ENCODE measurements around the gene AGMO.
"Not testable (repeated sequence)": the region's sequence is repeated elsewhere in the genome, so short reads cannot be mapped to it uniquely, and the experiment has no call there.

Gene AGMO

GRCh38 chr7:15306296-15306695 is 255.5 kb downstream of the AGMO start:
- no peak for DNase-seq

- DNase-seq = no peak
Observed at GRCh38 chr7:15305002-15305600, 256.7 kb downstream of the AGMO start.

GRCh38 chr7:15303357-15303756 is 258.5 kb downstream of the AGMO start:
- DNase-seq = no peak

GRCh38 chr7:15300986-15301385 is 260.8 kb downstream of the AGMO start:
- not testable (repeated sequence) for DNase-seq

GRCh38 chr7:15292138-15292537 is 269.7 kb downstream of the AGMO start:
- no peak for DNase-seq

- DNase-seq = no peak
Observed at GRCh38 chr7:15291699-15292098, 270.1 kb downstream of the AGMO start.

- no peak for DNase-seq
Observed at GRCh38 chr7:15288741-15289140, 273.1 kb downstream of the AGMO start.

- DNase-seq = no peak
Observed at GRCh38 chr7:15284396-15284795, 277.4 kb downstream of the AGMO start.

- DNase-seq = no peak
Observed at GRCh38 chr7:15280078-15280733, 281.6 kb downstream of the AGMO start.

- no peak for DNase-seq
Observed at GRCh38 chr7:15279640-15280039, 282.2 kb downstream of the AGMO start.

- no peak for DNase-seq
Observed at GRCh38 chr7:15257689-15258088, 304.1 kb downstream of the AGMO start.

GRCh38 chr7:15252181-15252580 is 309.6 kb downstream of the AGMO start:
- no peak for DNase-seq

- no peak for DNase-seq
Observed at GRCh38 chr7:15248514-15248913, 313.3 kb downstream of the AGMO start.

GRCh38 chr7:15245831-15246230 is 316.0 kb downstream of the AGMO start:
- no peak for DNase-seq

- DNase-seq = no peak
Observed at GRCh38 chr7:15239801-15240200, 322.0 kb downstream of the AGMO start.

- DNase-seq = no peak
Observed at GRCh38 chr7:15236952-15237351, 324.9 kb downstream of the AGMO start.

- DNase-seq = no peak
Observed at GRCh38 chr7:15234431-15234830, 327.4 kb downstream of the AGMO start.

GRCh38 chr7:15228831-15229230 is 333.0 kb downstream of the AGMO start:
- no peak for DNase-seq

GRCh38 chr7:15225981-15226380 is 335.8 kb downstream of the AGMO start:
- DNase-seq = no peak

- DNase-seq = no peak
Observed at GRCh38 chr7:15219758-15220157, 342.1 kb downstream of the AGMO start.

GRCh38 chr7:15218261-15218660 is 343.6 kb downstream of the AGMO start:
- no peak for DNase-seq

GRCh38 chr7:15215616-15216015 is 346.2 kb downstream of the AGMO start:
- no peak for DNase-seq

- DNase-seq = no peak
Observed at GRCh38 chr7:15214976-15215375, 346.8 kb downstream of the AGMO start.

GRCh38 chr7:15213093-15213492 is 348.7 kb downstream of the AGMO start:
- DNase-seq = no peak

GRCh38 chr7:15209429-15209828 is 352.4 kb downstream of the AGMO start:
- DNase-seq = peak; percentile 50

Data from right forelimb (tissue), 1 donor.